HG02623 (cell line): ENCODE measurements around the gene BEND2.

Experiments
- ATAC-seq: cut with Tn5 transposase; IDR thresholded peaks from one replicate; pipeline ENCODE4 v1.9.1; 2021; ENCODE audit warnings: moderate library complexity; ENCODE audit not compliant: unreplicated experiment

BEND2 gene

GRCh38 chrX:18146009-18146408, 74.7 kb downstream of the BEND2 start:
- ATAC-seq: no peak

- ATAC-seq: no peak
These were observed 83.9 kb downstream of the BEND2 start for GRCh38 chrX:18136816-18137215.

- no peak for ATAC-seq
These were observed 87.1 kb downstream of the BEND2 start for GRCh38 chrX:18133605-18134004.

GRCh38 chrX:18129690-18130089, 91.0 kb downstream of the BEND2 start:
- no peak for ATAC-seq

- no peak for ATAC-seq
These were observed 93.7 kb downstream of the BEND2 start for GRCh38 chrX:18126971-18127370.

GRCh38 chrX:18119856-18120255, 100.8 kb downstream of the BEND2 start:
- ATAC-seq: no peak
